Epithelial cell of proximal tubule (primary cell): ENCODE results near the gene MREG. TPM values are rescaled to one million over a fixed set of nuclear protein-coding genes. Genes with fewer than 3 reads are reported as not detected.

ENCODE experiments used
- DNase-seq: peaks from one replicate; pipeline ENCODE4 v3.0.0-alpha.2; 2011; ENCODE audit warnings: low read depth
- H3K4me3 ChIP-seq: 2 replicates; pipeline ENCODE4 v1.5.1; 2011; ENCODE audit warnings: low read depth, mild to moderate bottlenecking, low read length
- CTCF ChIP-seq: conservative IDR thresholded peaks from 2 replicates; pipeline ENCODE4 v1.5.1; 2012; ENCODE audit warnings: low read depth, mild to moderate bottlenecking, low read length
- total RNA-seq: library from RNA; depleted of rRNA; stranded (reverse); fragments of >200 nt; gene quantifications from 2 replicates; pipeline ENCODE4 v1.2.3, GENCODE V29; 2015

MREG gene
- total RNA-seq, 1 donor from 2014 or later = 12.7 TPM

GRCh38 chr2:215895330-215895729, 118.0 kb downstream of the MREG start:
- TF ChIP-seq CTCF = no peak
- H3K4me3 ChIP-seq = no peak overlapping the region
- no peak for DNase-seq

Other genes starting within 250 kb of the MREG start
- gene PECR, start 68.3 kb upstream of the MREG start, total RNA-seq = 12.3 and 16.7 TPM in 2 replicates
- gene TMEM169, start 68.4 kb upstream of the MREG start, total RNA-seq = 2.9 and 3.1 TPM in 2 replicates
- gene XRCC5, start 95.8 kb upstream of the MREG start, total RNA-seq = 358 and 360 TPM in 2 replicates